Fibroblast of skin of left quadriceps (primary cell): ENCODE data around the gene POLDIP2.
A peak's percentile ranks its signal among the peaks of the same experiment; 100 is the strongest.
"Not testable (repeated sequence)": the region's sequence is repeated elsewhere in the genome, so short reads cannot be mapped to it uniquely, and the experiment has no call there.

Experiments
- DNase-seq, 2 experiments: peaks; one replicate each; pipeline ENCODE4 v3.0.0-alpha.2; 2013; ENCODE audit warnings: low read depth in 2 of 2

Gene POLDIP2

DNA sequence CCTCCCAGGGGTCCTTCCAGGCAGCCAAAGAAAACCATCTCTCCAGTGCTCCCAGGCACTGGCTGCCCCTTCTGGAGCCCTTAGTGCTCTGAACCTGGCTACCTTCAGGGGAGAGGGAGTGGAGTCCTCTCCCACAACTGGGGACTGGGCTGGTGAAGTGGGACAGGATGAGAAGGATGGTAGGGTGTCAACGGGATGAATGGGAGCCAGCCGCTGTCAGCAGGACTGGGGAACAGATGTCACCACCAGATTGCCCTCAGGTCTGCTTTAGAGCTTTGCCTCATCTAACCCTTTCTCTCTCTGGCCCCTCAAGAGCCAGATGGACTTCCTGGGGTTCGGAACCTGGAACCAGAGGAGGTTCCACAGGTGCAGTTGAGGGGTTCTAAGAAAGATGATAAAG lies 8.2 kb upstream of the POLDIP2 start:
- DNase-seq = no peak

DNA sequence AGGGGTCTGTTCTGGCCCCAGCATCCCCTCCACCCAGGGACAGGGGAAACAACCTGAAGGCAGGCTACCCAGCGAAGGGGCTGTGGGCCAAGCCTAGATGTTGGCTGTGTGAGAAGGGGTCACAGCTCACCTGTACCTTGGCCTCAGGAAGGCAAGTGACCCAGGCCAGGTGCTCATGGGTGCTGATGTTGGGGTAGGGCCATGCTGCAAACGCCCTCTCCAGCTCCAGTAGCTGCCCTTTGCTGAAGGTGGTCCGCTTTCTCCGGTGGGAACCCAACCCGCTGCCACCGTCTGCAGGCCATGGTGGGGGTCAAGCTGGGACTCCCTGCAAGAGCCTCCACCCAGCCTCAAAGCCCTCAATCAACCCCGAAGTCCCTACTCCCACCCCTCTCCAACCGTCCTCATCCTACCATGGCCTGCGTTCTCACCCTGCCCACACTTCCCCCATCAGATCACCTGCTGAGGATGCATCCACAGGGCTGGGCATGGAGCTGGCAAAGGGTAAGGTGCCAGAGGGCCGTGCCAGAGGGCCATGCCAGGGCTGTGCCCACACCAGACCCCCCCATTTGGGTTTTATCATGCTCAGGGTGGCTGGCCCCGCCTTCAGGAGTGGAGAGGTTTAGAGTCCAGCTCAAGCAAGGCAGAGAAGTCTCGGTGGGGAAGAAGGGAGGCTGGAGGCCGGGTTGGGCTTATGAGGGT lies 7.5 kb upstream of the POLDIP2 start, which contains the start of gene SEBOX:
TSS of gene SEBOX (minus strand) at position 535 of the 699 bp plus-strand sequence. CDS start at position 487, 48 bp downstream.
- DNase-seq = no peak

DNA sequence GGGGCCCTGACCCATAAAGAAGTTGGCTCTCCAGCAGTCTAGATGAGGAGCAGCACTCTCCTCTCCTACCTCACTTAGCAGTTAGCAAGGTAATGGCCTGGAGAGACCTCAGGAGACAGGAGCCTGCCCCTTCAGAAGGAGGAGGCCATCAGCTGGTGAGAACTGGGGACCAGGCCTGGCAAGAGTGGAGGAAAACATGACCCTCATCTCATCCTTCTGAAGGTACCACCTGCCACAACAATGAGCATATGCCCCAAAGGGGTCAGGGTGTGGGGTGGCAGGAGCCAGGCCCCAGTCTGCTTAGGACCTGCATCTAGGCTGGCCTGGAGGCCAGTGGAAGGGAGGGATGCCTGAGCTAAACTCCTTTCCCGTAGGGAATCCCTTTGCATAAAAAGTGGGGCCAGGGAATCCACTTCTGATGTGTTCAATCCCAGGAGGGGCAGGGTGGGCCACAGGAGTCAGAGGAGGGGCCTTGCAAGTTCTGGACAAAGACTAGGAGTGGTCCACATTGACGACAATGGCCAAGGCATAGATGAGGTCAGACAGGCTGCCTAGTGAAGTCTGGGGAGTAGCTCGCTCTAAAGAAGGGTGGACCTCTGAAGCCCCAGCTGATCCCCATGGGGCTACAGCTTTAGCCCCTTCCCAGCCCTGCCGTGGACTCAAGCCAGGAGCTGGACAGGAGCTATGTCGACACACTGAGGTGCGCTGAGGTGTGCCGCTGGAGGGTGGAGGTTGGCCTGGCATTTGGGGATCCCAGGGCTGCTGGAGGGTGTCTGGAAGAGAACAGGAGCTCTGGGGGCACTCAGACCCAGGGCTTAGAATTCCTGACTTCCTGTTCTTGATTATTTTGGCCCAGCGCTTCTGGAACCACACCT lies 6.7 kb upstream of the POLDIP2 start:
- no peak for DNase-seq

DNA sequence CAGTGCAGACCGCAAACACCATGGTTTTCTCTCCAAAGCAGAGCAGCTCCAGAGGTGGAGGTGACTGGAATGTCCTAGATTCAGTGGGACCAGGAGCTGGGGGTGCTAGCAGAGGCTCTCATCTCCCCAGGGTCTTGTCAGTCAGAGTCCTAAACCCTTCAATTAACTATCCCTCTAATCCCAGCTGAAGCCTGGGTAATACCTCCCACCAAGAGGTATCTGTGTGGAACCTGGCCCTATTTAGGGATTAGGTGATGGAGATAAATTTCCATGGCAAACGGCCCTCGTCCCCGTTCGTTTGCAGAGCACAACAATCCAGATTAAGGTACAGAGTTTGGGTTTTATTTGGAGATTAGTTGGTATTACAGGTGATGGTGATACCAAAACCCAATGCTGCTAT lies 5.9 kb upstream of the POLDIP2 start:
- no peak for DNase-seq

DNA sequence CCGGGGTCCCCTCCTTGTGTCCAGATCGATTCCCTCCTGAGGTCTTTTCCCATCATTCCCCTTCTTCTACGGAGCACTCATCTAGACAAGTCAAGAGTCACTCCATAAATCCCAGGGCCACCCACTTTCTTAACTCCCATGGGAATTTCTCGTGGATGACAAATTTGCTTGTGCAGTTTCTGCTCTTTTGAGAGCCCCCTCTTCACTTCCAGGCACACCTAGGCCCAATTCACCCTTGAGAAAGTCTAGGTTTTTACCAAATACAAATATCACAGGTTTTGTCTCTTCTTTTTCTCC lies 522 bp upstream of the POLDIP2 start:
- no peak for DNase-seq

DNA sequence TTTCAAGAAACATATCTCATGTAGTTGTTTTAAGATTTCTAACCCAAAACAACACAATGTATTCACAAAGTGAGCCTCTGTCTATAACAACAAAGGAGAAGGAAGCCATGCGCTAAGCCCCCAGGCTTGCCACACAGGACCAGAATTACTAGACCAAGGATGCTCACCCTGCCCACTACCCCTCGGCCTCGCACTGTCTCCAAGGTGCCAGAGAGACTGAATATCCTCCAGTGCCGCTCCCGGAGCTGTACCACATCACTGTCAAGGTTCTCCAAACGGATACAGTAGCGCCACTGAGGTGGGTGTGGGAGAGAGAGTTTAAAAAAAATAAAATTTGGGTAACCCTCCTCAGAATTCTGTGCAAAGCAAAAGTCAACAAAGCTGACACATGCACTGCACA lies 7.1 kb downstream of the POLDIP2 start:
- DNase-seq = no peak

DNA sequence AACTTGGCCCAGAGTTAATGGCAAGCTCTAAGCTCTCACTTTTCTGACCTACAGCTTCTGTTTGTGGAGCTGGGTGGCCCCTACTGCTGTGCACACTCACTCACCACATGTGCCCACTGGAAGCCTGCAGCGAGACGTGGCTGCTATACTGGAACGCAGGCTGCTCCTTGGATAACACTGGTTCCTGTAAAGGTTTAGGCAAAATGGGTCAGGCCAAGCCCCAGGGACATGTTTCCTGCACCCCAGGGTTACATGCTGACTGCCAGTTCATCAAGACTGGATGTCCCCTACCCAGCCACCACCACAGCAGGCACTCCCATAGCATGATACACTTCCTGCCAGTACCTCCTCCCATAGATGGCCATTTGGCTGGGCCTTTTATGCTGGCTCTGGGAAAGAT lies 8.3 kb downstream of the POLDIP2 start:
- no peak for DNase-seq

DNA sequence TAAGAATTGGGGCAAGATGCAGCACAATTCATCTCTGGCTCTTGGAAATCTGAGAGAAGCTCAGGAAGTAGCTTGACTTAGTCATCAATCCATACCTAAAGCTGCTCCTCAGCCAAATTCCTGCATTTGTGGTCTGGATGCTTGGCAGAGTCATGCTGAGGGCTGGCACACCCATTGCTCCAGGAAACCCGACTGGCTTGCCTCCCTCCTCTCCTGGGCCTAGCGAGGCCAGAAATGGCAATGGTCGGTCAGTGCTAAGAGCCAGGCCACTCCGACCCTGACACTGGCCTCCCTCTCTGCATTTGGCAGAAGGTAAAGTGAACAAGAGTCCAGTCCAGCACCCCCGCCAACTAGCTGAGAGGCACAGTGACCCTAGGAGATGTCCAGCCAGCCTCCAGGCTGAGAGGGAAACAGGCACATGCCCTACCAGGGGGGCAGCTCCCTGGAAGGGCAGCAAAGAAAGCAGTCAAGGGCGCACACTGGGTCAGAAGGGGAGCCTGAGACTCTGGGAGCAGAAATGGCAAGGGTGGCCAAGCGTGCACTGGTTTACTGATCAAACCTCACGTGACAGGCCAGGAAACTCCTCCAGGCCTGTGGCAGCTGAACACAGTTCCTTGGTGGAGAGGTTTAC lies 10.0 kb downstream of the POLDIP2 start:
- DNase-seq = peak; percentile 61 to 70

DNA sequence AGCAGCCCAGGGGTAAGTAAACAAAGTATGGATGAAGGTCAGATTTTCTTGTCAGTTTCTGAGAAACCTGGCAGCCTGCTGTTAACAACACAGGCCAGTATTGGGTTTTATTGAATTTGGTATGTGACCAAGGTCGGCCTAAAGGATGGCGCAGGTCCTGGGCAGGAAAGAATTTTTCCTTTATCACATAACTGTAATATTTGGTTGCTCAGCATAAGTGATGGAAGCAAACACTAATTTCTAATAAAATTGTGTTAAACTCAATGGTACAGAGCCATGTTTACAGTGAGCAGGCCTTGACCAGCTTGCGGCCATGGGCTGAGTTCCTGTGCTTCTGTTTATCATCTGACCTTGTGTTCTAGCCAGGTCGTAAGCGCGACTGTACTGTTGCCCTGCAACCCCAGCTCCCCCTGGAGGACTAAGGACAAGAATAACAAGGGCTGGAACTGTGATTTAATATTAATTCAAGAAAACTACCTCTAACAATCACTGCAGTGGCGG lies 10.5 kb downstream of the POLDIP2 start:
- no peak for DNase-seq

DNA sequence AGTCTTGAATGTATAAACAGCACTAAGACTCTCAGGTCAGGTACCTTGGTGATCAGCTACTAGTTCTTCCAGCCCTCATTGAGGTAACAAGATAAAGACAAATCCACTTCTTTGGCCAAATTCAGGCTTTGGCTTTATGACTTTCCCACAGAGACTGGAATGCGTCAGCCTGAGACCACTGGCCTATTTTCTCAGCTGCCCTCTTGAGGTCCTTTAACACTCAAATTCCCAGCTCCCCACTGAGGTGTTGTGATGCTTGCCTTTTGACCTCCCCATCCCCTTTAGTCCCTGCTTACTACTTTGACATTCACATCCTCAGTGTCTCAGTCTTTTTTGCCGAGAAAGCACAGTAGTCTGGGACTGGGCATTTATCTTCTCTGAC lies 11.1 kb downstream of the POLDIP2 start:
- DNase-seq = no peak

DNA sequence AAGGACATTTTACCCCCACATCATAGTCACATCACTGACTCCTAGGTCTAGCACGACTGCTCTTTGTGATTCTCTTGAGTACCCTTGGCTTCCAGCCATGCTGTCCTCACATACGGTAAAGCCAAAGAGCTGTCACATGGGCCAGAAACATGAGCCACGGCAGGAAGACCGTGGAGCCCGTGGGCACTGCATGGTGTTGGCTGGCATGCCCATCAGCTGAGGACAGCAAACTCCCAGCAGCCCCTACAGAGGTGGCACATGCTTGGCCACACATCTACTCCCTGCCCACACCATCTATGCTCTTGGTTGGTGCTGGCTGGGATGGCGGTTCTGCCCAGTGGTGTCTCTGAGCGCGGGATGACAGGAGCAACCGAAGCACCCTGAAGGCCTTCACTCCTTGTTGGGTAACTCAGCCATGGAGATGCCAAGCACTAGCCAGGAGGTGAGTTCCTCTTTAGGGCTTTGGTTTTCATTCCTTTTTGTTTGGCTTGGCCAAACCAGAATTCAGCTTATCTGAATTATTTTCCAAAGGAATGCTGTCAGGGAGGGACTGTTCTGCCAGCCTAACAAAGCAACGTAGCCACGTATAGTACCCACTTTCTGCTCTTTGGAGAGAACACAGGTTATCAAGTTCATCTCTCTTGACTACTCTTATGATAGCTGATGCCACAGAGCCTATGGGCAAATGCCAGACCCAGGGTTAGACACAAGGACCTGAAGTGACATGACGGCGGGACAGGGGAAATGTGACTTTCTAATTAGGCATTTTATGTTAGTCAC lies 11.7 kb downstream of the POLDIP2 start:
- DNase-seq = no peak

DNA sequence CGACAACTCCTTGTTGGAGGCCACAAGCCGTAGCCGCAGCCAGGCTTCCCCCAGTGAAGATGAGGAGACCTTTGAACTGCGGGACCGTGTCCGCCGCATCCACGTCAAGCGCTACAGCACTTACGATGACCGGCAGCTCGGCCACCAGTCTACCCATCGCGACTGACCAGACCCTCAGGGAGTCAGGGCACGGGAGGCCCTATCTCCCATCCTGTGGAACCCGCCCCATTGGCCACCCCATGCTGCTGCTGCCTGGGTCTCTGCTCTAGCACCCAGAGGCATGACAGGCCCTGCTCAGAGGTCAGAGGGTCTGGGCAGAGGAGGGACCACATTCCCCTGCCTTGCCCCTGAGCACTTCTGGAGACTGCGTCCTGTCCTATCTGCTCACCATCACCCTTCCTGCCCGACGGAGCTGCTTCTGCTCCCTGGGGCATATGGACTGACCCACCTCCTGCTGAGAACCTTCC lies 12.9 kb downstream of the POLDIP2 start:
- no peak for DNase-seq

DNA sequence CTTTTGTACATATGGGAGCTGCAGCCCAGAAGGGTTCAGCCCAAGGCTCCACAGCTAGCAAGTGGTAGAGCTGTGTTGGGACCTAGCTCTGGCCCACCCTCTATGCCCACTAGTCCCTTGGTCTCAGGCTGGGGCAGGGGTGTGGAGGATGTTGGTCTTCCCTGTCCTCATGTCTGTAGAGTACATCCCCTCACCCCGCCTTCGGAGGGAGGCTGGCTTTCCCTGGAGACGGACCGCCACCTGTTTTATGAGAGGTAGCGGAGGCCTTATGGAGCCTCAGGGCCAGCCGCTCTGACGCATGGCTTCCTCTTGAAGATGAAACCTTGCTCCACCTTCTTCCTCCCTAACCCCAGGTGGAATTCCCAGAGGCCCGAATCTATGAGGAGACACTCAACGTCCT lies 13.3 kb downstream of the POLDIP2 start:
- no peak for DNase-seq

DNA sequence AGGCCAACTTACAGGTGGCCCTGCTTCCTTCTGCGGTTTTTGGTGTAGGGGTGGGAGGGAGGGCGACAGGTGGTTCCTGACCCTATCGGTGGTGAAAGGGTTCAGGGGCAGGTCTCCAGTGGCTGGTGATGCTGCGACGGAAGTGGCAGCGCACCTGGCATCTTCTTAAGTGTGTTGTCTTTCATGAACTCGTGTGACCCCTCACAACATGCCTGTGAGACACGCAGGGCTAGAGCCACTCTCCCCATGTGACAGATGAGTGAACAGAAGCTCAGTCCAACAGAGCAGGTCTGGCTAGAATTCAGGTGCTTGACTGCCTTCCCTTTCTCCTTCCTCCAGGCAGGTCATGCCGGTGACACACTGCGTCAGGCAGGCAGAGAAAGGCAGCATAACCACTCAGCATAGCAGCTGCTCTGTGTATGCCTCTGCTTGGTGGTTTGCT lies 13.8 kb downstream of the POLDIP2 start:
- DNase-seq = no peak

DNA sequence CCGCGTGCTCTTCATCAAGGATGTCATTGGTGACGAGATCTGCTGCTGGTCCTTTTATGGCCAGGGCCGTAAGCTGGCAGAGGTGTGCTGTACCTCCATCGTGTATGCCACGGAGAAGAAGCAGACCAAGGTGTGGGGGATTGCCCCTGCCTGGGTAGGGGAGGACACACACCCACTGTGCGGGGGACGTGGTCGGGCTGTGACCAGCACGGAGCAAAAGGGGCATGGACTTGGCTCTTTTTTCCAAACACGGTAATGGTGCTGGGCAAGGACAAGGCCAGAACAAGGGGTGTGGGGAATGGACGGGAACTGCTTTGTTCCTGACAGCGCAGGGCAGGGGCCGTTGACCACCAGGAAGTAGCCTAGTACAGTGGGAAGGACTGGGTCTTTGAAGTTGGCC lies 15.0 kb downstream of the POLDIP2 start:
- no peak for DNase-seq

DNA sequence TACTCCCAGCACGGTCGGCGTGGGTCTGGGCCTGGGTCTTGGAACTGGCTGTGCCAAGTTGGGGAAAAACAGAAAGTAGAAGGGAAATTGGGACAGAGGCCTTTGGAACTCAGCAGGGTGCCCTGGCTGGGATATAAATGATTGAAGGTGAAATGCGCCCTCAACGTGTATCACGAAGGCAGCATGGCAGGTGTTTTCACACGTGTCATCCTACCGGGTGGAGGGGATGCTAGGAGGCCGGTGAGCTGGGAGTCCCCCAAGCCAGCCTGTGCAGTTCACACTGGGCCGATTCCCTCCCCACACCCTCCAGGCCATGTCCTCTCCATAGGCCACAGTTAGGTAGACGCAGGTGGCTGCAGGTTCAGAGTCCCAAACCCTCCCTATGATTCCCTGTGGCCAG lies 15.8 kb downstream of the POLDIP2 start:
- DNase-seq = no peak

DNA sequence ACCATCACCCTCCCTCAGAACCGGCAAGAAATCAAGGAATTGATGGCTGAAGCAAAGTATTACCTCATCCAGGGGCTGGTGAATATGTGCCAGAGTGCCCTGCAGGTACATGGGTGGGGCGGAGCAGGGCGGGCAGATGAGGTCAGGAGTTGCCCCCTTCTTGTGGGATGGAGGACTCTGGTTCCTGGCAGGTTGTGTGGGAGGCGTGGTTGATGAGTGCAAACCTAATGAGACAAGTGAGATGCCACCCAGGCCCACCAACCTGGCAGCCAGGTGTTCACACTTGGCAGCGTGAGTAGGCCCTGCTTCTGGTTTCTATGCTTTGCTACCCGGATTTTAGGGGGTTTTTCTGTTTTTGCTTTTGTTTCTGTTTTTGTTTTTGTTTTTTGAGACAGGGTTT lies 17.0 kb downstream of the POLDIP2 start:
- DNase-seq = no peak

DNA sequence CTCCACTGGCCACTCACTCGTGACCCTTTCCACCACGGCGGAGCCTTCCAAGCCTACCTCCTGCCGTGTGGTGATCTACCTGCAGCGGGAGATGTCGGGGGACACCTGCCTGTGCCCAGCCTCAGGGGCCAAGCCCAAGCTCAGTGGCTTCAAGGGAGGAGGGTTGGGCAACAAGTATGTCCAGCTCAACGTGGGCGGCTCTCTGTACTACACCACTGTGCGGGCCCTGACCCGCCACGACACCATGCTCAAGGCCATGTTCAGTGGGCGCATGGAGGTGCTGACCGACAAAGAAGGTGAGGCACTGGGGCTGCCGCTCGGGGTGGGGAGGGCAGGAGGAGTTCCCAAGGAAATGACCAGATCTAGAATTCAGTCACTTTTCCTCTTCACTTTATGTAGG lies 17.9 kb downstream of the POLDIP2 start:
- DNase-seq = no peak

DNA sequence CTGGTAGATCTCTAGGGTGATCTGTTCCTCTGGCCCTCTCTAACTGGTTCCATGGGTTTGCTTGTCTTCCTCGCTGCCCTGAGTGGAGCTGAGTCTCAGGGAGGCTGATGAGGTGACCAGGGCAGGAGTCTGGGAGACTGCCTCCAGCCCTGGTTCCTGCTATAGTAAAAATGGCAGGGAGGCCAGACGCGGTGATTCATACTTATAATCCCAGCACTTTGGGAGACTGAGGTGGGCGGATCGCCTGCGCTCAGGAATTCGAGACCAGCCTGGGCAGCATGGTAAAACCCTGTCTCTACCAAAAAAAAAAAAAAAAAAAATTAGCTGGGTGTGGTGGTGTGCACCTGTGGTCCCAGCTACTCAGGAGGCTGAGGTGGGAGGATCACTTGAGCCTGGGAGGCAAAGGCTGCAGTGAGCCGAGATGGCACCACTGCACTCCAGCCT lies 18.5 kb downstream of the POLDIP2 start:
- not testable (repeated sequence) for DNase-seq

DNA sequence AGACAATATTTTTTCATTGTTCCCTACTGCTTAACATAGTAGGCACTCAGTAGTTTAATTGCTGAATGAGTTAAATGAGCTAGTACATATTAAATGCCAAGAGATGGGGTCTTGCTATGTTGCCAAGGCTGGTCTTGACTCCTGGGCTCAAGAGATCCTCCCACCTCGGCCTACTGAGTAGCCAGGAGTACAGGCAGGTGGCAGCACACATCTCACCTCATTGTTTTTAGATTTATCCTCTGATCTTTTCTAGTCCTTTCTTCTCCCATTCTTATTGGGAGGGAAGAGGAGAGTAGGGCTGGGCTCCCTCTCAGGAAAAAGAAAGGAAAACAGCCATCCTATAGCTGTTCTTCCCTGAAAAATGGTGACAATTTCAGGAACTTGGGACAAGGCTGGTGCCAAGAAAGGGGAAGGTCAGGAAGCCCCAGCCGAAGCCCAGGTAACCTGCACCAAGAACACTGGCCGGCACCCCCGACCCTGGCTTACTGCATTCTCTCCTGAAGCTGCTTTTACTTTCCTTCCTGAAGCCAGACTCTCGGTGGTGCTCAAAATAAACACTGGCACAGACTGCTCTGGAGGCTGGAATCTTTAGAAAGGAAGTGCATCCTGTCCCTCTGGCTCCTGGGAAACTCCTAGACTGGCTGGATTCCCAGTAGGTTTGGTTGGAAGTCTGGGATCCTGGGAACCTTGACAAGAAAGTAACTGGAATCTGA lies 19.1 kb downstream of the POLDIP2 start:
- peak in 1 of 2 experiments; percentile 30 for DNase-seq
